ENCODE results near the gene CEP72. TPM values are rescaled to one million over a fixed set of nuclear protein-coding genes. Genes with fewer than 3 reads are reported as not detected.

Gene CEP72
- polyA plus RNA-seq, 1 donor (not counting 4 experiments of a cell fraction or from before 2014, with no cell fraction given) = 4.5 TPM

GRCh38 chr5:584846-585245, 27.3 kb upstream of the CEP72 start:
- no peak overlapping the region for H3K4me3 ChIP-seq (ENCODE audit: control insufficient read depth in 2 of 3, extremely low read depth in 1 of 3, insufficient read depth in 2 of 3, low read depth in 1 of 3, low read length in 3 of 3)
- H3K4me2 ChIP-seq (ENCODE audit: control insufficient read depth, extremely low read depth, insufficient read depth, low read depth, low read length) = no peak overlapping the region
- no peaks in the 10 kb centered on the region for H3K4me1 ChIP-seq (ENCODE audit: control insufficient read depth, extremely low read depth, insufficient read depth, low read length)
- no peak overlapping the region for H3K9ac ChIP-seq (ENCODE audit: control insufficient read depth, extremely low read depth, insufficient read depth, low read length)
- no peaks in the 10 kb centered on the region for H3K9me1 ChIP-seq (ENCODE audit: control insufficient read depth, extremely low read depth, insufficient read depth, low read length)
- no peak overlapping the region for H3K27ac ChIP-seq (ENCODE audit: control insufficient read depth, insufficient read depth, low read length)
- dilution Hi-C loops (cut with MboI; ENCODE audit: extremely low pct_ligation_motif_present, low sequenced_read_pairs) = no loop called here
- H3K36me3 ChIP-seq (ENCODE audit: control insufficient read depth in 2 of 2, extremely low read depth in 1 of 2, insufficient read depth in 2 of 2, low read length in 2 of 2) = no peaks in the 10 kb centered on the region
- no peaks in the 10 kb centered on the region for H4K20me1 ChIP-seq (ENCODE audit: control insufficient read depth, extremely low read depth, insufficient read depth, low read length)
- FAIRE-seq = no peak
- no peak for DNase-seq (ENCODE audit: low read depth, low spot score)
- H3K79me2 ChIP-seq (ENCODE audit: control insufficient read depth, insufficient read depth, low read length) = no peaks in the 10 kb centered on the region
- H3K27me3 ChIP-seq (ENCODE audit: control insufficient read depth, extremely low read depth, insufficient read depth, low read length) = peaks cover 14% of the 10 kb centered on the region
- H2AFZ ChIP-seq (ENCODE audit: control insufficient read depth, low read length) = no peak overlapping the region
- H3K9me3 ChIP-seq (ENCODE audit: control insufficient read depth, low read depth, low read length) = no peaks in the 10 kb centered on the region
- no peak for TF ChIP-seq EZH2 (IDR thresholded peaks at IDR 0.05; ENCODE audit: low read length)
- TF ChIP-seq CTCF (optimal IDR thresholded peaks at IDR 0.05 in 1 of 3, IDR thresholded peaks at IDR 0.05 in 1 of 3, conservative IDR thresholded peaks at IDR 0.05 in 1 of 3; ENCODE audit: extremely low read depth in 1 of 3, insufficient read depth in 2 of 3, low read length in 3 of 3) = no peak

- TF ChIP-seq EZH2 (IDR thresholded peaks at IDR 0.05; ENCODE audit: low read length) = no peak
- no peak for TF ChIP-seq CTCF (optimal IDR thresholded peaks at IDR 0.05 in 1 of 3, IDR thresholded peaks at IDR 0.05 in 1 of 3, conservative IDR thresholded peaks at IDR 0.05 in 1 of 3; ENCODE audit: extremely low read depth in 1 of 3, insufficient read depth in 2 of 3, low read length in 3 of 3)
- H3K4me3 ChIP-seq (ENCODE audit: control insufficient read depth in 2 of 3, extremely low read depth in 1 of 3, insufficient read depth in 2 of 3, low read depth in 1 of 3, low read length in 3 of 3) = no peak overlapping the region
- no peak overlapping the region for H3K9ac ChIP-seq (ENCODE audit: control insufficient read depth, extremely low read depth, insufficient read depth, low read length)
- H3K4me2 ChIP-seq (ENCODE audit: control insufficient read depth, extremely low read depth, insufficient read depth, low read depth, low read length) = no peak overlapping the region
- FAIRE-seq (no peak), DNase-seq (ENCODE audit: low read depth, low spot score) (no peak)
- no peaks in the 10 kb centered on the region for H4K20me1 ChIP-seq (ENCODE audit: control insufficient read depth, extremely low read depth, insufficient read depth, low read length)
- H3K9me3 ChIP-seq (ENCODE audit: control insufficient read depth, low read depth, low read length) = no peaks in the 10 kb centered on the region
- H3K36me3 ChIP-seq (ENCODE audit: control insufficient read depth in 2 of 2, extremely low read depth in 1 of 2, insufficient read depth in 2 of 2, low read length in 2 of 2) = no peaks in the 10 kb centered on the region
- dilution Hi-C loops (cut with MboI; ENCODE audit: extremely low pct_ligation_motif_present, low sequenced_read_pairs) = no loop called here
- H3K27me3 ChIP-seq (ENCODE audit: control insufficient read depth, extremely low read depth, insufficient read depth, low read length) = peaks cover 12% of the 10 kb centered on the region
- no peak overlapping the region for H2AFZ ChIP-seq (ENCODE audit: control insufficient read depth, low read length)
- H3K4me1 ChIP-seq (ENCODE audit: control insufficient read depth, extremely low read depth, insufficient read depth, low read length) = no peaks in the 10 kb centered on the region
- H3K27ac ChIP-seq (ENCODE audit: control insufficient read depth, insufficient read depth, low read length) = no peak overlapping the region
- H3K9me1 ChIP-seq (ENCODE audit: control insufficient read depth, extremely low read depth, insufficient read depth, low read length) = no peaks in the 10 kb centered on the region
- no peaks in the 10 kb centered on the region for H3K79me2 ChIP-seq (ENCODE audit: control insufficient read depth, insufficient read depth, low read length)
Observed at GRCh38 chr5:585556-585955, 26.6 kb upstream of the CEP72 start.

Measured in keratinocyte (primary cell).